H9 (cell line): ENCODE measurements around the gene GRID1. TPM values are rescaled to one million over a fixed set of nuclear protein-coding genes. Genes with fewer than 3 reads are reported as not detected.

Experiments used
- DNase-seq: peaks from one replicate; pipeline ENCODE4 v3.0.0-alpha.2; 2017
- H2AFZ ChIP-seq: one replicate; pipeline ENCODE4 v1.6.1; 2013; ENCODE audit warnings: mild to moderate bottlenecking, low read length, control low read depth, moderate library complexity
- H2AK5ac ChIP-seq: 2 replicates; pipeline ENCODE4 v1.6.1; 2013; ENCODE audit warnings: low read length, control low read depth, mixed read lengths; ENCODE audit not compliant: insufficient read length
- H2BK120ac ChIP-seq: one replicate; pipeline ENCODE4 v1.6.1; 2013; ENCODE audit warnings: low read depth, mild to moderate bottlenecking, low read length, control low read depth, inconsistent platforms; ENCODE audit not compliant: poor library complexity, severe bottlenecking
- H2BK12ac ChIP-seq: 2 replicates; pipeline ENCODE4 v1.6.1; 2013; ENCODE audit warnings: low read length, control low read depth, mixed read lengths, low read depth; ENCODE audit not compliant: insufficient read length
- H2BK15ac ChIP-seq: 2 replicates; pipeline ENCODE4 v1.6.1; 2013; ENCODE audit warnings: low read depth, low read length, control low read depth
- H2BK20ac ChIP-seq: one replicate; pipeline ENCODE4 v1.6.1; 2013; ENCODE audit warnings: low read depth, mild to moderate bottlenecking, low read length, control low read depth, inconsistent platforms; ENCODE audit not compliant: poor library complexity, severe bottlenecking
- H2BK5ac ChIP-seq: 2 replicates; pipeline ENCODE4 v1.6.1; 2013; ENCODE audit warnings: low read length, control low read depth, mixed read lengths; ENCODE audit not compliant: insufficient read length
- H3K14ac ChIP-seq: 2 replicates; pipeline ENCODE4 v1.6.1; 2013; ENCODE audit warnings: low read length, control low read depth; ENCODE audit not compliant: insufficient read depth
- H3K18ac ChIP-seq: 2 replicates; pipeline ENCODE4 v1.6.1; 2013; ENCODE audit warnings: low read depth, mild to moderate bottlenecking, mixed read lengths, low read length, control low read depth; ENCODE audit not compliant: insufficient read length
- H3K23ac ChIP-seq: 2 replicates; pipeline ENCODE4 v1.6.1; 2013; ENCODE audit warnings: low read length, control low read depth, mixed read lengths, low read depth; ENCODE audit not compliant: insufficient read length
- H3K23me2 ChIP-seq: 2 replicates; pipeline ENCODE4 v1.6.1; 2013; ENCODE audit warnings: low read depth, mild to moderate bottlenecking, mixed read lengths, low read length, control low read depth; ENCODE audit not compliant: insufficient read length, poor library complexity, severe bottlenecking
- H3K27ac ChIP-seq: 2 replicates; pipeline ENCODE4 v1.5.1; 2013; ENCODE audit warnings: low read length, control low read depth, mixed read lengths, low read depth; ENCODE audit not compliant: insufficient read length
- H3K27me3 ChIP-seq: 2 replicates; pipeline ENCODE4 v1.6.1; 2013; ENCODE audit warnings: low read length, control low read depth, inconsistent platforms; ENCODE audit not compliant: insufficient read depth
- H3K4ac ChIP-seq: 2 replicates; pipeline ENCODE4 v1.6.1; 2013; ENCODE audit warnings: low read depth, mild to moderate bottlenecking, control low read depth, inconsistent platforms, low read length, moderate library complexity
- H3K4me1 ChIP-seq: 2 replicates; pipeline ENCODE4 v1.6.1; 2013; ENCODE audit warnings: low read length, control low read depth, inconsistent platforms; ENCODE audit not compliant: insufficient read depth
- H3K4me2 ChIP-seq: 2 replicates; pipeline ENCODE4 v1.6.1; 2013; ENCODE audit warnings: low read length, control low read depth, mixed read lengths; ENCODE audit not compliant: insufficient read length, insufficient read depth
- H3K56ac ChIP-seq: 2 replicates; pipeline ENCODE4 v1.6.1; 2013; ENCODE audit warnings: low read depth, mild to moderate bottlenecking, mixed read lengths, low read length, control low read depth; ENCODE audit not compliant: insufficient read length
- H3K79me1 ChIP-seq: 2 replicates; pipeline ENCODE4 v1.6.1; 2013; ENCODE audit warnings: low read depth, mild to moderate bottlenecking, moderate library complexity, low read length, control low read depth, inconsistent platforms; ENCODE audit not compliant: insufficient read depth, poor library complexity, severe bottlenecking
- H3K79me2 ChIP-seq: 2 replicates; pipeline ENCODE4 v1.6.1; 2013; ENCODE audit warnings: low read length, control low read depth, inconsistent platforms; ENCODE audit not compliant: insufficient read depth
- H3K9ac ChIP-seq: 2 replicates; pipeline ENCODE4 v1.6.1; 2013; ENCODE audit warnings: low read length, control low read depth, mixed read lengths; ENCODE audit not compliant: insufficient read length; ENCODE audit errors: extremely low read depth
- H3K9me3 ChIP-seq: one replicate; pipeline ENCODE4 v1.6.1; 2013; ENCODE audit warnings: low read depth, low read length, inconsistent platforms; ENCODE audit not compliant: control insufficient read depth
- H3T11ph ChIP-seq: one replicate; pipeline ENCODE4 v1.6.1; 2013; ENCODE audit warnings: mild to moderate bottlenecking, low read length, control low read depth, inconsistent platforms
- H4K20me1 ChIP-seq: one replicate; pipeline ENCODE4 v1.6.1; 2013; ENCODE audit not compliant: control insufficient read depth, insufficient read length, insufficient read depth
- H4K5ac ChIP-seq: 2 replicates; pipeline ENCODE4 v1.6.1; 2013; ENCODE audit warnings: low read depth, mild to moderate bottlenecking, mixed read lengths, low read length, control low read depth; ENCODE audit not compliant: insufficient read length
- H4K8ac ChIP-seq: replicated peaks from 2 replicates; pipeline ENCODE4 v1.6.1; 2013; ENCODE audit warnings: low read length, control low read depth, mixed read lengths, low read depth; ENCODE audit not compliant: insufficient read length
- H4K91ac ChIP-seq: 2 replicates; pipeline ENCODE4 v1.6.1; 2013; ENCODE audit warnings: low read depth, mild to moderate bottlenecking, moderate library complexity, mixed read lengths, low read length, control low read depth; ENCODE audit not compliant: insufficient read length
- H3K27ac Mint-ChIP-seq, 3 experiments: 2 replicates in 2 of 3; 3 replicates in 1 of 3; pipeline ENCODE4 v1.8.0; 2020 to 2021; ENCODE audit warnings: mixed read lengths in 3 of 3, mild to moderate bottlenecking in 1 of 3, moderate library complexity in 1 of 3
- H3K27me3 Mint-ChIP-seq: 2 replicates; pipeline ENCODE4 v1.8.0; 2021; ENCODE audit warnings: low read depth, mild to moderate bottlenecking, moderate library complexity, mixed read lengths
- H3K36me3 Mint-ChIP-seq, 3 experiments: 2 replicates in 2 of 3; 3 replicates in 1 of 3; pipeline ENCODE4 v1.8.0; 2020 to 2021; ENCODE audit warnings: low read depth in 3 of 3, mixed read lengths in 3 of 3; ENCODE audit not compliant: insufficient read depth in 1 of 3
- H3K4me1 Mint-ChIP-seq, 2 experiments: 2 replicates each; pipeline ENCODE4 v1.8.0; 2020; ENCODE audit warnings: mixed read lengths in 2 of 2
- H3K4me3 Mint-ChIP-seq, 2 experiments: 2 replicates in 1 of 2; 3 replicates in 1 of 2; pipeline ENCODE4 v1.8.0; 2020 to 2021; ENCODE audit warnings: mild to moderate bottlenecking in 2 of 2, mixed read lengths in 2 of 2, moderate library complexity in 1 of 2
- H3K9me3 Mint-ChIP-seq, 2 experiments: 2 replicates in 1 of 2; 3 replicates in 1 of 2; pipeline ENCODE4 v1.8.0; 2020; ENCODE audit warnings: mild to moderate bottlenecking in 2 of 2, mixed read lengths in 2 of 2, moderate library complexity in 1 of 2
- WGBS: extraction: QIAGEN DNeasy Blood & Tissue Kit; methylation state at CpG from one replicate; pipeline ENCODE4 v1.1.7; 2013; ENCODE audit warnings: missing lambda C conversion rate, low lambda C conversion rate, mixed read lengths; ENCODE audit not compliant: insufficient read length; ENCODE audit errors: extremely low coverage; 5-methylcytosine and 5-hydroxymethylcytosine counted together
- total RNA-seq: library from RNA; stranded (reverse); gene quantifications from 2 replicates; pipeline ENCODE4 v1.2.1, GENCODE V29; 2021
- TF ChIP-seq, protein P1 (sequence below): fragments of 200-600 bp; sonication (generic); conservative IDR thresholded peaks from 3 replicates; pipeline ENCODE4 v1.8.0; 2021; ENCODE audit warnings: antibody characterized with exemption, mild to moderate bottlenecking

The GRID1 gene
- total RNA-seq, 1 experiment from 2014 or later, result 0.35 TPM

GRCh38 chr10:85651497-85651882 lies 715.1 kb downstream of the GRID1 start:
- no peak overlapping the region for H3K14ac ChIP-seq
- H4K20me1 ChIP-seq, result no peaks in the 10 kb centered on the region
- Mint-ChIP-seq H3K27me3 (no peaks in the 10 kb centered on the region; the same call in 1 of the 2 replicates), H3K9me3 (no peaks in the 10 kb centered on the region), H3K36me3 (no peaks in the 10 kb centered on the region; a peak in 1 of 7 replicates), H3K4me3 (no peak overlapping the region), H3K4me1 (peaks cover 13 to 15% of the 10 kb centered on the region in 2 experiments), H3K27ac (no peak overlapping the region)
- H4K91ac ChIP-seq, result no peak overlapping the region
- no peak overlapping the region for H2BK15ac ChIP-seq
- no peak overlapping the region for H2BK5ac ChIP-seq
- H2BK120ac ChIP-seq, result no peak overlapping the region
- no peaks in the 10 kb centered on the region for H3K79me1 ChIP-seq
- no peak for DNase-seq
- no peaks in the 10 kb centered on the region for H3K23me2 ChIP-seq
- no CpG with 5 or more reads among the region's 2 CpGs for WGBS
- no peaks in the 10 kb centered on the region for H3K27me3 ChIP-seq
- no peaks in the 10 kb centered on the region for H3K9me3 ChIP-seq
- no peak overlapping the region for H2AK5ac ChIP-seq
- TF ChIP-seq, protein P1, sequence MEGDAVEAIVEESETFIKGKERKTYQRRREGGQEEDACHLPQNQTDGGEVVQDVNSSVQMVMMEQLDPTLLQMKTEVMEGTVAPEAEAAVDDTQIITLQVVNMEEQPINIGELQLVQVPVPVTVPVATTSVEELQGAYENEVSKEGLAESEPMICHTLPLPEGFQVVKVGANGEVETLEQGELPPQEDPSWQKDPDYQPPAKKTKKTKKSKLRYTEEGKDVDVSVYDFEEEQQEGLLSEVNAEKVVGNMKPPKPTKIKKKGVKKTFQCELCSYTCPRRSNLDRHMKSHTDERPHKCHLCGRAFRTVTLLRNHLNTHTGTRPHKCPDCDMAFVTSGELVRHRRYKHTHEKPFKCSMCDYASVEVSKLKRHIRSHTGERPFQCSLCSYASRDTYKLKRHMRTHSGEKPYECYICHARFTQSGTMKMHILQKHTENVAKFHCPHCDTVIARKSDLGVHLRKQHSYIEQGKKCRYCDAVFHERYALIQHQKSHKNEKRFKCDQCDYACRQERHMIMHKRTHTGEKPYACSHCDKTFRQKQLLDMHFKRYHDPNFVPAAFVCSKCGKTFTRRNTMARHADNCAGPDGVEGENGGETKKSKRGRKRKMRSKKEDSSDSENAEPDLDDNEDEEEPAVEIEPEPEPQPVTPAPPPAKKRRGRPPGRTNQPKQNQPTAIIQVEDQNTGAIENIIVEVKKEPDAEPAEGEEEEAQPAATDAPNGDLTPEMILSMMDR, result no peak
- no peak overlapping the region for H3K18ac ChIP-seq
- H4K8ac ChIP-seq, result no peak overlapping the region
- no peak overlapping the region for H3K23ac ChIP-seq
- H3K27ac ChIP-seq, result no peak overlapping the region
- no peak overlapping the region for H4K5ac ChIP-seq
- no peak overlapping the region for H3K9ac ChIP-seq
- no peak overlapping the region for H3K4ac ChIP-seq
- H3T11ph ChIP-seq, result no peak overlapping the region
- no peak overlapping the region for H2BK12ac ChIP-seq
- H3K56ac ChIP-seq, result no peak overlapping the region
- no peaks in the 10 kb centered on the region for H3K4me1 ChIP-seq
- no peak overlapping the region for H2AFZ ChIP-seq
- H3K79me2 ChIP-seq, result no peaks in the 10 kb centered on the region
- H2BK20ac ChIP-seq, result no peak overlapping the region
- H3K4me2 ChIP-seq, result no peak overlapping the region
